Activated CD4-positive, alpha-beta T cell treated with anti-CD3 and anti-CD28 coated beads for 1 hour (primary cell): ENCODE data around the gene PPP1R9B.

Experiments used
- DNase-seq: peaks from one replicate; pipeline ENCODE4 v3.0.0-alpha.2; 2020

PPP1R9B gene

GRCh38 chr17:50150354-50151040 is at the start of gene PPP1R9B:
Gene PPP1R9B, minus strand, starts transcription at chr17:50150677. Its CDS starts 164 bp downstream, at chr17:50150513.
- no peak for DNase-seq

GRCh38 chr17:50199803-50200456 is 49.5 kb upstream of the PPP1R9B start:
- peak; percentile 44 for DNase-seq

- no peak for DNase-seq
These were observed 48.8 kb upstream of the PPP1R9B start for GRCh38 chr17:50199211-50199802.

- DNase-seq = peak; percentile 39
These were observed 47.7 kb upstream of the PPP1R9B start for GRCh38 chr17:50198026-50198669.

GRCh38 chr17:50196826-50197225 is 46.3 kb upstream of the PPP1R9B start:
- no peak for DNase-seq

- DNase-seq = no peak
These were observed 45.6 kb upstream of the PPP1R9B start for GRCh38 chr17:50196036-50196435.

GRCh38 chr17:50194934-50195865 is 44.7 kb upstream of the PPP1R9B start:
- no peak for DNase-seq

GRCh38 chr17:50194140-50194933 is 43.9 kb upstream of the PPP1R9B start:
- DNase-seq = no peak

GRCh38 chr17:50192618-50193291 is 42.3 kb upstream of the PPP1R9B start:
- no peak for DNase-seq

- DNase-seq = no peak
These were observed 41.7 kb upstream of the PPP1R9B start for GRCh38 chr17:50192144-50192617.

GRCh38 chr17:50191359-50192143 is 41.1 kb upstream of the PPP1R9B start:
- DNase-seq = no peak

GRCh38 chr17:50190603-50191358 is 40.3 kb upstream of the PPP1R9B start:
- DNase-seq = no peak

GRCh38 chr17:50190293-50190602 is 39.8 kb upstream of the PPP1R9B start:
- no peak for DNase-seq

- DNase-seq = no peak
These were observed 39.2 kb upstream of the PPP1R9B start for GRCh38 chr17:50189550-50190292.

GRCh38 chr17:50188921-50189549 is 38.6 kb upstream of the PPP1R9B start:
- no peak for DNase-seq

- DNase-seq = no peak
These were observed 38.0 kb upstream of the PPP1R9B start for GRCh38 chr17:50188531-50188920.

GRCh38 chr17:50187751-50188530 is 37.5 kb upstream of the PPP1R9B start:
- no peak for DNase-seq

- DNase-seq = no peak
These were observed 36.9 kb upstream of the PPP1R9B start for GRCh38 chr17:50187394-50187725.
